Activated CD8-positive, alpha-beta T cell treated with anti-CD3 and anti-CD28 coated beads, Interleukin-2, amount 10 ng/mL, durations not matched to agents 7 days and 5 days (primary cell): ENCODE results near the gene IQGAP3. TPM values are rescaled to one million over a fixed set of nuclear protein-coding genes. Genes with fewer than 3 reads are reported as not detected.
A peak's percentile ranks its signal among the peaks of the same experiment; 100 is the strongest.

Experiments
- ATAC-seq: fragments of 150-1000 bp; cut with Tn5 transposase; one replicate; pipeline ENCODE4 v1.10.0; 2021; ENCODE audit warnings: moderate library complexity
- CTCF ChIA-PET: fragments of 350-600 bp; sonication (Branson Sonifier 250); formaldehyde crosslinking; loops from one replicate; lab custom pipeline; 2021; ENCODE audit warnings: antibody characterized with exemption; lab: Charles Lee
- POLR2A ChIA-PET: fragments of 350-600 bp; sonication (Branson Sonifier 250); formaldehyde crosslinking; loops from one replicate; lab custom pipeline; 2021; ENCODE audit warnings: antibody characterized with exemption; lab: Charles Lee
- DNase-seq: peaks from one replicate; pipeline ENCODE4 v3.0.0-alpha.2; 2020
- H3K27ac Mint-ChIP-seq: one replicate; pipeline ENCODE4 v1.8.0; 2021; ENCODE audit warnings: mild to moderate bottlenecking, mixed read lengths
- H3K27me3 Mint-ChIP-seq: one replicate; pipeline ENCODE4 v1.8.0; 2021; ENCODE audit warnings: low read depth, mixed read lengths
- H3K36me3 Mint-ChIP-seq: one replicate; pipeline ENCODE4 v1.8.0; 2021; ENCODE audit warnings: low read depth, mixed read lengths
- H3K4me1 Mint-ChIP-seq: one replicate; pipeline ENCODE4 v1.8.0; 2021; ENCODE audit warnings: low read depth, mixed read lengths
- H3K4me3 Mint-ChIP-seq: one replicate; pipeline ENCODE4 v1.8.0; 2021; ENCODE audit warnings: mild to moderate bottlenecking, mixed read lengths
- H3K9me3 Mint-ChIP-seq: one replicate; pipeline ENCODE4 v1.8.0; 2022; ENCODE audit warnings: mixed read lengths; ENCODE audit not compliant: insufficient read depth
- total RNA-seq, 2 experiments: library from RNA; stranded (reverse); gene quantifications; one replicate each; pipeline ENCODE4 v1.2.3, GENCODE V29; 2021

The IQGAP3 gene
- total RNA-seq, 2 experiments from 2014 or later, result 28.6 to 31.0 TPM

DNA sequence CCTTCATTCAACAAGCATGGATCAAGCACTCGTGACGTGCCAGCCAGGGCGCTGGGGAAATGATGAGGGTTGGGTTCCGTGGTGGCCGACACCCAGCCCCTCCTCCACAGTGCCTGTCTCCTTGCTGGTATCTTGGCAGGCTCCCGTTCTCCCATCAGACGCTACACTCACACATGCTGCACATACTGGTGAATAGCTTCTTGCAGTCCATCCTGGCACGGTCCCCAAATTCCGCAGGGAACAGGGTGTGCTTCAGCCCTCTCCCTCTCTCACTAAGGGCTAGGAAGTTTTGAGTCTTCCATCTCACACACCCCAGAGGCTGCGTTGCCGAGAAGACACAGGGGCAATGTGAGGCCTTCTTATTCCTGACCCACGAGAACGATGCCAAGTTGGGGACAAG lies 61.7 kb downstream of the IQGAP3 start:
- H3K36me3 Mint-ChIP-seq, result no peaks in the 10 kb centered on the region
- POLR2A ChIA-PET, result interaction anchor here (0.7 kb wide), 1 partner anchor 13 kb away, joined by 4 read pairs; no protein-coding TSS in a partner anchor
- no peak for DNase-seq
- no peak overlapping the region for H3K27ac Mint-ChIP-seq
- no peak for ATAC-seq
- H3K4me3 Mint-ChIP-seq, result no peak overlapping the region
- H3K27me3 Mint-ChIP-seq, result peaks cover 3% of the 10 kb centered on the region
- CTCF ChIA-PET, result interaction anchor here (1.3 kb wide), 1 partner anchor 54 kb away, joined by 3 read pairs; no protein-coding TSS in a partner anchor
- peaks cover 44% of the 10 kb centered on the region for H3K4me1 Mint-ChIP-seq
- H3K9me3 Mint-ChIP-seq, result no peaks in the 10 kb centered on the region

DNA sequence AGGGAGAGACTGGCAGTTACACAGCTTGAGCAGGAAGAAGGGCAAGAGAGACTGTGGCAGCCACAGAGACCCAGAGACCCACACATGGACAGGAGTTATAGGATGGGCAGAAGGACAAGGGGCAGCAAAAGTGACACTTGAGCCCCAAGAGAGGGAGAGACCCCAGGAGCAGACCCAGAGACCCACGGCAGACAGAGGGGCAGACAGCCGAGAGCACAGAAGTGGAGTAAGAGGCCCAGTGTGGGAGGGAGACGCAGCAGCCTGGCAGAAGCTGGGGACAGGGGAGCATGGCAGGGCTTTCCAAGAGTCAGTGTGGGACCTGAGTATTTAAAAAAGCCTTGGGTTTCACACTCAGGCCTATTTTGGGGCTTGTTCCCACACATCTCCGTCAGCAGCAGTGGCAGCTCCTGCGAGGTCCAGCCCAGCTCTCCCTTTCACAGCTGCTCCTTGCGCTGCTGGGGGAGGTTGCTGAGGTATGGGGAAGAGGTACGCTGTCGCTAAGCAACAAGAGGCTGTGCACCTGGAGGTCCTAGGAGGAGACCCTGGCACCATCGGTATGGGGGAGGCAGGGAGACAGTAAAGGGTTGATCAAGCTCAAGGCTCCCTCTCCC lies 62.8 kb downstream of the IQGAP3 start:
- Mint-ChIP-seq H3K36me3 (peaks cover 2% of the 10 kb centered on the region), H3K4me1 (peaks cover 49% of the 10 kb centered on the region), H3K4me3 (no peak overlapping the region), H3K27me3 (peaks cover 3% of the 10 kb centered on the region), H3K9me3 (no peaks in the 10 kb centered on the region), H3K27ac (peak overlapping the region; percentile 91)
- POLR2A ChIA-PET, result interaction anchor here (1.7 to 1.9 kb wide), 2 partner anchors 13 to 72 kb away, joined by 4 to 7 read pairs; no protein-coding TSS in a partner anchor
- CTCF ChIA-PET, result interaction anchor here (1.0 to 4.5 kb wide), 6 partner anchors 8 to 124 kb away, joined by 4 to 34 read pairs (median 12); no protein-coding TSS in a partner anchor
- DNase-seq, result no peak
- ATAC-seq, result no peak

DNA sequence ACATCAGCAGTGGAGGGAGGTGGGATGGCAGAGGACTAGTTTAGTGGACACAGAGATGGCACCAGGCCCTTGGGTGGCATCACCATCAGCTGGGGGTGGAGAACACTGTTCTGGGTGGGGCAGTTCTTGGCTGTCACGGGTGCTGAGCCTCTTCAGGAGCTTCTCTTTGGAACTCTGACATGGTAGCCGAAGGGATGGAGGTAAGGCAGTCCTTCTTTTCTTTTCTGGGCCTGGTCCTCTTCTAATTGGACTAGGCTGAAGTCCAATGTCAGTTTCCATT lies 63.5 kb downstream of the IQGAP3 start:
- H3K4me1 Mint-ChIP-seq, result peaks cover 56% of the 10 kb centered on the region
- ChIA-PET CTCF (interaction anchor here (1.0 to 4.5 kb wide), 11 partner anchors 8 to 123 kb away, joined by 3 to 34 read pairs (median 6); no protein-coding TSS in a partner anchor), POLR2A (interaction anchor here (0.7 to 1.9 kb wide), 5 partner anchors 9 to 73 kb away, joined by 4 to 14 read pairs (median 5); partner anchors contain the start of gene MEF2D)

DNA sequence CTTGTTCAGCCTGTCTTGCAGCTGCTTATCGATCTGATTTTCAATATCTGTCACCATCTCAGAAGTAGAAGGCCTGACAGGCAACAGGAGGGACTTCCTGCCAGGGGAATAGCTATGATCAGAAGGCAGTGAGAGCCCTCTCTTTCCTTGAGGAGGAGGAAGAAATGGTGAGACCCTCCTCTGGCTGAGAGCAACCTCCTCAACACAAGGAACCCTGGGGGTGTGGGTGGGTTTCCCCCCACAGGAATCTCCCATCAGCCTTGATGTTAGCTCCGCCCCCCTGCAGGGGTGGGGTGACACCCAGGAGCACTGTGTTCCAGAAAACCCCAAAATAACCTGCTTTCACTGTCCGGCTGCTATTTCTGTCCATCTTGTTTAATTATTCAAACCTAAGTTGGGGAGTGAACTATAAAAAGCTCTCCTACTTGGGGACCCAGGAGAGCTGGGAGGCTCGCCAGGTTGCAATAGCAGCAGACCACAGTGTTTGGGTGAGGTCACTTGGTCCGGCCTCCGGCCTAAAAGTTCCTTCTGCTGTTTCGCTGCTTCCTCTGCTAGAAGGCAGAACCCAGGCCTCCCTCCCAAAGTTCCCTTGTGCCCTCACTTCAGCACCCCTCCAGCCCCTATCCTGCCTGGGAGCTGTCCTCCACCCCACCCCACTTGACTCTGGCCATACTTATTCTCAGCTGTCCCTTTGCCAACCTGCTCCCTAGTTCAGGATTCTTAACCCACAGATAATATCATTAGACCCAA lies 64.0 kb downstream of the IQGAP3 start:
- H3K27me3 Mint-ChIP-seq, result peaks cover 3% of the 10 kb centered on the region
- peaks cover 61% of the 10 kb centered on the region for H3K4me1 Mint-ChIP-seq
- CTCF ChIA-PET, result interaction anchor here (0.7 to 4.5 kb wide), 15 partner anchors 8 to 122 kb away, joined by 3 to 34 read pairs (median 3); no protein-coding TSS in a partner anchor
- DNase-seq (no peak), ATAC-seq (no peak)
- no peaks in the 10 kb centered on the region for H3K9me3 Mint-ChIP-seq
- POLR2A ChIA-PET, result interaction anchor here (0.5 to 1.9 kb wide), 11 partner anchors 8 to 221 kb away, joined by 3 to 14 read pairs (median 4); partner anchors contain the start of gene MEF2D
- peak overlapping the region; percentile 77 for H3K4me3 Mint-ChIP-seq
- H3K27ac Mint-ChIP-seq, result peak overlapping the region; percentile 91
- peaks cover 10% of the 10 kb centered on the region for H3K36me3 Mint-ChIP-seq

More for the DNA sequence above, 63.5 kb downstream of the IQGAP3 start:
- H3K27me3 Mint-ChIP-seq, result peaks cover 3% of the 10 kb centered on the region
- no peaks in the 10 kb centered on the region for H3K9me3 Mint-ChIP-seq
- DNase-seq (no peak), ATAC-seq (no peak)
- peak overlapping the region; percentile 77 for H3K4me3 Mint-ChIP-seq
- peak overlapping the region; percentile 91 for H3K27ac Mint-ChIP-seq
- peaks cover 7% of the 10 kb centered on the region for H3K36me3 Mint-ChIP-seq

GRCh38 chr1:156506450-156506849 lies 65.9 kb downstream of the IQGAP3 start:
- H3K4me3 Mint-ChIP-seq, result peak overlapping the region; percentile 68
- peaks cover 11% of the 10 kb centered on the region for H3K36me3 Mint-ChIP-seq
- H3K9me3 Mint-ChIP-seq, result no peaks in the 10 kb centered on the region
- H3K4me1 Mint-ChIP-seq, result peaks cover 77% of the 10 kb centered on the region
- ATAC-seq, result no peak
- ChIA-PET CTCF (interaction anchor here (1.4 to 4.5 kb wide), 2 partner anchors 18 to 26 kb away, joined by 7 to 34 read pairs; no protein-coding TSS in a partner anchor), POLR2A (interaction anchor here (0.6 kb wide), 1 partner anchor 18 kb away, joined by 6 read pairs; no protein-coding TSS in a partner anchor)
- DNase-seq, result no peak
- H3K27ac Mint-ChIP-seq, result peak overlapping the region; percentile 99
- H3K27me3 Mint-ChIP-seq, result no peaks in the 10 kb centered on the region

GRCh38 chr1:156505679-156506298 lies 66.6 kb downstream of the IQGAP3 start:
- POLR2A ChIA-PET, result interaction anchor here (1.1 to 8.1 kb wide), 5 partner anchors 16 to 76 kb away, joined by 3 to 99 read pairs (median 7); no protein-coding TSS in a partner anchor
- ATAC-seq, result no peak
- peak overlapping the region; percentile 99 for H3K27ac Mint-ChIP-seq

GRCh38 chr1:156504821-156505678 lies 67.3 kb downstream of the IQGAP3 start:
- peaks cover 11% of the 10 kb centered on the region for H3K36me3 Mint-ChIP-seq
- peaks cover 75% of the 10 kb centered on the region for H3K4me1 Mint-ChIP-seq
- H3K27me3 Mint-ChIP-seq, result no peaks in the 10 kb centered on the region
- H3K27ac Mint-ChIP-seq, result peak overlapping the region; percentile 99
- no peaks in the 10 kb centered on the region for H3K9me3 Mint-ChIP-seq
- CTCF ChIA-PET, result interaction anchor here (1.0 to 10.8 kb wide), 8 partner anchors 14 to 119 kb away, joined by 3 to 207 read pairs (median 7); no protein-coding TSS in a partner anchor
- POLR2A ChIA-PET, result interaction anchor here (0.9 to 8.1 kb wide), 11 partner anchors 9 to 86 kb away, joined by 3 to 99 read pairs (median 4); partner anchors contain the start of gene NAXE
- peak; percentile 32 for ATAC-seq
- peak overlapping the region; percentile 68 for H3K4me3 Mint-ChIP-seq
- peak; percentile 99 for DNase-seq

More at GRCh38 chr1:156505679-156506298, 66.6 kb downstream of the IQGAP3 start:
- DNase-seq, result no peak
- Mint-ChIP-seq H3K27me3 (no peaks in the 10 kb centered on the region), H3K9me3 (no peaks in the 10 kb centered on the region), H3K36me3 (peaks cover 11% of the 10 kb centered on the region), H3K4me3 (peak overlapping the region; percentile 68), H3K4me1 (peaks cover 78% of the 10 kb centered on the region)
- CTCF ChIA-PET, result interaction anchor here (1.4 to 10.8 kb wide), 6 partner anchors 15 to 60 kb away, joined by 6 to 207 read pairs (median 21); no protein-coding TSS in a partner anchor

DNA sequence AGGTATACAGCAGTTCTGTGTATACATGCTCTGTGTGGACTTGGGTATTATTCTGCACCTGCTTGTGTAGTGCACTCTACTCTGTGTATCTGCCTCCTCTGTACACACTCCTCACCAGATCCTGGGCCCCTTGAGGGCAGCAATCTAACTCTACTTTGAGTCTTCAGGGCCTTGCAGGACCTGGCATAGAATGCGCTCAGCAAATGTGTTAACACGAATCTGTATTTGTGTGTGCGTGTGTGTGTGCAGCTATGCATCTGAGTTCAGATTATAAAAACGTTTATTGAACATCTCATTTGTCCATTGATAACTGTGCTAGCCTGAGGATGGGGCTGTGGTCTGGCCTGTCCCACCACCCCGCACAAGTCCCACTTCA lies 67.9 kb downstream of the IQGAP3 start:
- H3K27ac Mint-ChIP-seq, result peak overlapping the region; percentile 99
- H3K4me3 Mint-ChIP-seq, result peak overlapping the region; percentile 68
- DNase-seq (peak; percentile 68), ATAC-seq (peak; percentile 1)
- ChIA-PET CTCF (interaction anchor here (0.6 to 10.8 kb wide), 9 partner anchors 14 to 353 kb away, joined by 3 to 207 read pairs (median 6); no protein-coding TSS in a partner anchor), POLR2A (interaction anchor here (0.9 to 8.1 kb wide), 11 partner anchors 8 to 87 kb away, joined by 3 to 99 read pairs (median 4); partner anchors contain the start of gene NAXE)
- H3K9me3 Mint-ChIP-seq, result no peaks in the 10 kb centered on the region
- peaks cover 75% of the 10 kb centered on the region for H3K4me1 Mint-ChIP-seq
- H3K36me3 Mint-ChIP-seq, result peaks cover 11% of the 10 kb centered on the region
- no peaks in the 10 kb centered on the region for H3K27me3 Mint-ChIP-seq

- H3K36me3 Mint-ChIP-seq, result peaks cover 11% of the 10 kb centered on the region
- H3K27ac Mint-ChIP-seq, result peak overlapping the region; percentile 99
- ATAC-seq, result no peak
- no peaks in the 10 kb centered on the region for H3K27me3 Mint-ChIP-seq
- peaks cover 72% of the 10 kb centered on the region for H3K4me1 Mint-ChIP-seq
- ChIA-PET CTCF (interaction anchor here (0.6 to 10.8 kb wide), 9 partner anchors 13 to 352 kb away, joined by 3 to 207 read pairs (median 8); no protein-coding TSS in a partner anchor), POLR2A (interaction anchor here (1.0 to 8.1 kb wide), 6 partner anchors 8 to 23 kb away, joined by 4 to 143 read pairs (median 13); no protein-coding TSS in a partner anchor)
- H3K4me3 Mint-ChIP-seq, result peak overlapping the region; percentile 68
- no peak for DNase-seq
- H3K9me3 Mint-ChIP-seq, result no peaks in the 10 kb centered on the region
Observed at GRCh38 chr1:156503698-156504437, 68.5 kb downstream of the IQGAP3 start.
